Activated CD4-positive, CD25-positive, alpha-beta regulatory T cell (primary cell): ENCODE data around the gene DAZ3.
"Not testable (repeated sequence)": the region's sequence is repeated elsewhere in the genome, so short reads cannot be mapped to it uniquely, and the experiment has no call there.

Experiments
- DNase-seq, 4 experiments: peaks; one replicate each; lab custom pipeline; 2025; lab: John Stamatoyannopoulos, UW

The DAZ3 gene, protein sequence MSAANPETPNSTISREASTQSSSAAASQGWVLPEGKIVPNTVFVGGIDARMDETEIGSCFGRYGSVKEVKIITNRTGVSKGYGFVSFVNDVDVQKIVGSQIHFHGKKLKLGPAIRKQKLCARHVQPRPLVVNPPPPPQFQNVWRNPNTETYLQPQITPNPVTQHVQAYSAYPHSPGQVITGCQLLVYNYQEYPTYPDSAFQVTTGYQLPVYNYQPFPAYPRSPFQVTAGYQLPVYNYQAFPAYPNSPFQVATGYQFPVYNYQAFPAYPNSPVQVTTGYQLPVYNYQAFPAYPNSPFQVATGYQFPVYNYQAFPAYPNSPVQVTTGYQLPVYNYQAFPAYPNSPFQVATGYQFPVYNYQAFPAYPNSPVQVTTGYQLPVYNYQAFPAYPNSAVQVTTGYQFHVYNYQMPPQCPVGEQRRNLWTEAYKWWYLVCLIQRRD

DNA sequence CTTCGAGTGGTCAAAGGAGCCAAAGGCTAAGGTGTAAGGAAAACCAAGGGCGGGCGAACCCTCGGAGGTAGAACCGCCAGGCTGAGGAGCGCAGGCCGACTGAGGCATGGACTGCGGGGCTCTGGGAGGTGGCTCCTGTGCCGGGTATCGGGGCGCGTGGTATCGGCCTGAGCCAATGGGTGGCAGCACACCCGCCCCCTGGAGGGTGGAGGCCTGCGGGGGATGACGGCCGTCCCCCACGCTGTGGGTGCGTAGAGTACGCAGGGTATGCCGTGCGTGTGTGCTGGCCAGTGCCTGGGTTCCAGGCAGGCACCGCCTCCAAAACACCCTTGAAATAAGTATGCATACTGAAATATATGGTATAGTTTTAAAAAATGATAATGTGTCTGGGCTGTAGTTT is at the start of gene DAZ3:
Gene DAZ3 (minus strand): TSS at position 101 of the 400 bp plus-strand sequence. CDS start 208 bp downstream, outside the sequence.
- not testable (repeated sequence) for DNase-seq

DNA sequence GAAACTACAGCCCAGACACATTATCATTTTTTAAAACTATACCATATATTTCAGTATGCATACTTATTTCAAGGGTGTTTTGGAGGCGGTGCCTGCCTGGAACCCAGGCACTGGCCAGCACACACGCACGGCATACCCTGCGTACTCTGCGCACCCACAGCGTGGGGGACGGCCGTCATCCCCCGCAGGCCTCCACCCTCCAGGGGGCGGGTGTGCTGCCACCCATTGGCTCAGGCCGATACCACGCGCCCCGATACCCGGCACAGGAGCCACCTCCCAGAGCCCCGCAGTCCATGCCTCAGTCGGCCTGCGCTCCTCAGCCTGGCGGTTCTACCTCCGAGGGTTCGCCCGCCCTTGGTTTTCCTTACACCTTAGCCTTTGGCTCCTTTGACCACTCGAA is 20.4 kb upstream of the DAZ3 start, which contains the start of gene DAZ4:
Gene DAZ4 (plus strand): TSS at position 301 of the 400 bp plus-strand sequence. CDS start 208 bp downstream, outside the sequence.
- not testable (repeated sequence) for DNase-seq

DNA sequence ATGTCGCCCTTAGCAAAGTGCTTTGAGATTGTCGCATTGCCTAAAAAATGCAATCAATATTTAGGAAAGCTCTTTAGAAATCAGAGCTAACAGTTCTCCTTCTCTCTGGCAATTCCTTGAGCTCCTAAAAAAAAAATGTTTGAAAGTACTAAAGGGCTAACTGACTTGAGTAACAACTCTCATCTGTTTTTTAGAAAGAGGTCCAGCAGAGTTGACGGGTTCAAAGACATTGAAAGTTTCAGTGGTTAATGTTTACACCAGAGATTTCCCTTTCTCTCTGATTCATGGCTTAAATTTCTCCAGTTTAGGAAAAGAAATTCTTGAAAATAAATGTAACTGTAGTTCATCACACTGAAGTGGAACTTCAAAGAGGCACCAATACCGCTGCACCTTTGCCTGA is 11.9 kb upstream of the DAZ3 start:
- DNase-seq: not testable (repeated sequence)

DNA sequence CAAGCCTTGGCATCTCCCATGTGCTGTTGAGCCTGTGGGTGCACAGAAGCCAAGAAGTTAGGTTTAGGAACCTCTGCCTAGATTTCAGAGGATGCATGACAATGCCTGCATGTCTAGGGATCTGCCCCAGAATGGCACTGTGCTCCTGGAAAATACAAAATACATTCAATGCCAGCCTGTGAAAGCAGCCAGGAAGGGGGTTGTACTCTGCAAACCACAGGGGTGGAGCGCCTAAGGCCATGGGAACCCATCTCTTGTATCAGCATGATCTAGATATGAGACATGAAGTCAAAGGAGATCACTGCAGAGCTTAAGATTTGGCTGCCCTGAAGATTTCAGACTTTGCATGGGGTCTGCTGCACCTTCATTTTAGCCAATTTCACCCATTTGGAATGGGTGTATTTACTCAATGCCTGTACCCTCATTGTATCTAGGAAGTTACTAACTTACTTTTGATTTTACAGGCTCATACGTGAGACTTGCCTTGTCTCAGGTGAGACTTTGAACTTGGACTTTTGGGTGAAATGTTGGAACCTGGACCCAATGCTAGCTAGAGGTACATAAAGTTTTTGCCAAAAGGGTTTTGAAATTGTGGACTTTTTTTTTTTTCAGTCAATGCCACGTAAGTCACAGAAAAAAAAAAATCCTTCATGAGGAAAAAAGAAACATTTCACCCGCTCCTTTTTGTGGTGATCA is 11.1 kb upstream of the DAZ3 start:
- DNase-seq: not testable (repeated sequence)

DNA sequence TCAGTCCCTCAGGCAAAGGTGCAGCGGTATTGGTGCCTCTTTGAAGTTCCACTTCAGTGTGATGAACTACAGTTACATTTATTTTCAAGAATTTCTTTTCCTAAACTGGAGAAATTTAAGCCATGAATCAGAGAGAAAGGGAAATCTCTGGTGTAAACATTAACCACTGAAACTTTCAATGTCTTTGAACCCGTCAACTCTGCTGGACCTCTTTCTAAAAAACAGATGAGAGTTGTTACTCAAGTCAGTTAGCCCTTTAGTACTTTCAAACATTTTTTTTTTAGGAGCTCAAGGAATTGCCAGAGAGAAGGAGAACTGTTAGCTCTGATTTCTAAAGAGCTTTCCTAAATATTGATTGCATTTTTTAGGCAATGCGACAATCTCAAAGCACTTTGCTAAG is 8.6 kb upstream of the DAZ3 start:
- DNase-seq: not testable (repeated sequence)
